HUES64 (cell line): ENCODE results near the gene ERBB4.
A peak's percentile ranks its signal among the peaks of the same experiment; 100 is the strongest.

Experiments used
- H3K27ac ChIP-seq: 2 replicates; pipeline ENCODE4 v1.7.0; 2013; ENCODE audit warnings: low read depth, low read length, inconsistent platforms
- H3K27me3 ChIP-seq: 2 replicates; pipeline ENCODE4 v1.6.1; 2013; ENCODE audit warnings: mild to moderate bottlenecking, low read length; ENCODE audit not compliant: insufficient read depth
- H3K36me3 ChIP-seq: 2 replicates; pipeline ENCODE4 v1.6.1; 2013; ENCODE audit warnings: mild to moderate bottlenecking, low read length; ENCODE audit not compliant: insufficient read depth
- H3K4me1 ChIP-seq: 2 replicates; pipeline ENCODE4 v1.6.1; 2013; ENCODE audit warnings: mild to moderate bottlenecking, low read length, moderate library complexity; ENCODE audit not compliant: insufficient read depth
- H3K4me3 ChIP-seq: 2 replicates; pipeline ENCODE4 v1.5.1; 2013; ENCODE audit warnings: mild to moderate bottlenecking, low read length, moderate library complexity
- H3K9ac ChIP-seq: 2 replicates; pipeline ENCODE4 v1.6.1; 2013; ENCODE audit warnings: mild to moderate bottlenecking, low read depth, low read length
- H3K9me3 ChIP-seq: 2 replicates; pipeline ENCODE4 v1.6.1; 2013; ENCODE audit warnings: low read depth, low read length; ENCODE audit not compliant: insufficient read depth
- WGBS: fragments of 150-250, 120-280 bp; methylation state at CpG from one replicate; pipeline ENCODE4 v1.1.7; 2013; ENCODE audit warnings: missing lambda C conversion rate; 5-methylcytosine and 5-hydroxymethylcytosine counted together

ERBB4 gene

GRCh38 chr2:211373203-211373602, 1165.4 kb downstream of the ERBB4 start:
- Histone ChIP-seq H3K4me1 (peaks cover 6% of the 10 kb centered on the region; the same call in 1 of the 2 replicates), H3K36me3 (no peaks in the 10 kb centered on the region), H3K27me3 (no peaks in the 10 kb centered on the region), H3K27ac (no peak overlapping the region), H3K4me3 (no peak overlapping the region), H3K9me3 (no peaks in the 10 kb centered on the region), H3K9ac (no peak overlapping the region)
- WGBS = 100% methylated on average over 2 of the region's 2 CpGs

- WGBS = 87% methylated on average over 2 of the region's 2 CpGs
- Histone ChIP-seq H3K4me1 (peaks cover 15% of the 10 kb centered on the region), H3K4me3 (no peak overlapping the region), H3K36me3 (no peaks in the 10 kb centered on the region), H3K9ac (no peak overlapping the region), H3K27ac (no peak overlapping the region), H3K27me3 (no peaks in the 10 kb centered on the region), H3K9me3 (no peaks in the 10 kb centered on the region)
Measured at GRCh38 chr2:211371465-211371864, 1167.1 kb downstream of the ERBB4 start.

GRCh38 chr2:211368467-211368866, 1170.1 kb downstream of the ERBB4 start:
- Histone ChIP-seq H3K9ac (no peak overlapping the region), H3K27ac (no peak overlapping the region), H3K4me1 (peaks cover 24% of the 10 kb centered on the region), H3K36me3 (no peaks in the 10 kb centered on the region), H3K4me3 (no peak overlapping the region), H3K9me3 (no peaks in the 10 kb centered on the region; the same call in 1 of the 2 replicates), H3K27me3 (no peaks in the 10 kb centered on the region)
- WGBS = 85% methylated on average over 1 of the region's 1 CpG

GRCh38 chr2:211367711-211368110, 1170.9 kb downstream of the ERBB4 start:
- Histone ChIP-seq H3K27ac (no peak overlapping the region), H3K4me1 (peaks cover 24% of the 10 kb centered on the region)
- 90% methylated on average over 3 of the region's 4 CpGs for WGBS

GRCh38 chr2:211367293-211367692, 1171.3 kb downstream of the ERBB4 start:
- H3K4me1 ChIP-seq = peaks cover 25% of the 10 kb centered on the region
- WGBS = 93% methylated on average over 4 of the region's 4 CpGs
- H3K36me3 ChIP-seq = no peaks in the 10 kb centered on the region
- H3K9me3 ChIP-seq = peaks cover 4% of the 10 kb centered on the region; the same call in 1 of the 2 replicates
- no peak overlapping the region for H3K9ac ChIP-seq
- no peak overlapping the region for H3K27ac ChIP-seq
- H3K4me3 ChIP-seq = no peak overlapping the region
- H3K27me3 ChIP-seq = no peaks in the 10 kb centered on the region

More at GRCh38 chr2:211367711-211368110, 1170.9 kb downstream of the ERBB4 start:
- no peaks in the 10 kb centered on the region for H3K27me3 ChIP-seq
- no peaks in the 10 kb centered on the region for H3K36me3 ChIP-seq
- H3K4me3 ChIP-seq = no peak overlapping the region
- H3K9me3 ChIP-seq = peaks cover 4% of the 10 kb centered on the region; the same call in 1 of the 2 replicates
- no peak overlapping the region for H3K9ac ChIP-seq

- H3K4me3 ChIP-seq = no peak overlapping the region
- H3K9me3 ChIP-seq = peaks cover 4% of the 10 kb centered on the region; the same call in 1 of the 2 replicates
- no peaks in the 10 kb centered on the region for H3K36me3 ChIP-seq
- no peak overlapping the region for H3K9ac ChIP-seq
- H3K4me1 ChIP-seq = peaks cover 48% of the 10 kb centered on the region
- H3K27ac ChIP-seq = no peak overlapping the region
- 70% methylated on average over 1 of the region's 1 CpG for WGBS
- H3K27me3 ChIP-seq = no peaks in the 10 kb centered on the region
Measured at GRCh38 chr2:211364911-211365310, 1173.7 kb downstream of the ERBB4 start.

- no peak overlapping the region for H3K9ac ChIP-seq
- H3K36me3 ChIP-seq = no peaks in the 10 kb centered on the region
- H3K27me3 ChIP-seq = no peaks in the 10 kb centered on the region
- WGBS = no CpG with 5 or more reads among the region's 1 CpG
- H3K27ac ChIP-seq = peak overlapping the region; percentile 65; the same call in 1 of the 2 replicates
- H3K9me3 ChIP-seq = peaks cover 4% of the 10 kb centered on the region; the same call in 1 of the 2 replicates
- peaks cover 51% of the 10 kb centered on the region for H3K4me1 ChIP-seq
- no peak overlapping the region; the same call in 1 of the 2 replicates for H3K4me3 ChIP-seq
Measured at GRCh38 chr2:211361383-211361782, 1177.2 kb downstream of the ERBB4 start.

GRCh38 chr2:211359347-211359746, 1179.3 kb downstream of the ERBB4 start:
- Histone ChIP-seq H3K9ac (no peak overlapping the region), H3K4me1 (peaks cover 40% of the 10 kb centered on the region), H3K9me3 (peaks cover 4% of the 10 kb centered on the region; the same call in 1 of the 2 replicates), H3K36me3 (no peaks in the 10 kb centered on the region), H3K4me3 (no peak overlapping the region), H3K27me3 (no peaks in the 10 kb centered on the region), H3K27ac (no peak overlapping the region; the same call in 1 of the 2 replicates)

GRCh38 chr2:211358504-211358903, 1180.1 kb downstream of the ERBB4 start:
- WGBS = 85% methylated on average over 3 of the region's 3 CpGs
- Histone ChIP-seq H3K27ac (no peak overlapping the region), H3K27me3 (no peaks in the 10 kb centered on the region), H3K9me3 (0 out of 2 replicates have a peak, but pooled peaks cover 4% of the 10 kb centered on the region), H3K4me1 (peaks cover 40% of the 10 kb centered on the region), H3K36me3 (no peaks in the 10 kb centered on the region), H3K4me3 (no peak overlapping the region), H3K9ac (no peak overlapping the region)

GRCh38 chr2:211354481-211354880, 1184.1 kb downstream of the ERBB4 start:
- 96% methylated on average over 1 of the region's 1 CpG for WGBS
- Histone ChIP-seq H3K27me3 (no peaks in the 10 kb centered on the region), H3K4me1 (peaks cover 12% of the 10 kb centered on the region), H3K9ac (no peak overlapping the region), H3K9me3 (no peaks in the 10 kb centered on the region), H3K36me3 (no peaks in the 10 kb centered on the region), H3K27ac (no peak overlapping the region), H3K4me3 (no peak overlapping the region)

- H3K9ac ChIP-seq = no peak overlapping the region
- no peak overlapping the region for H3K4me3 ChIP-seq
- no peak overlapping the region for H3K27ac ChIP-seq
- no peaks in the 10 kb centered on the region for H3K27me3 ChIP-seq
- 80% methylated on average over 3 of the region's 3 CpGs for WGBS
- peaks cover 5% of the 10 kb centered on the region for H3K9me3 ChIP-seq
- no peaks in the 10 kb centered on the region for H3K36me3 ChIP-seq
- H3K4me1 ChIP-seq = no peaks in the 10 kb centered on the region; the same call in 1 of the 2 replicates
Measured at GRCh38 chr2:211351987-211352386, 1186.6 kb downstream of the ERBB4 start.

- H3K4me1 ChIP-seq = peaks cover 15% of the 10 kb centered on the region
- H3K36me3 ChIP-seq = no peaks in the 10 kb centered on the region
- no peak overlapping the region for H3K4me3 ChIP-seq
- H3K27me3 ChIP-seq = no peaks in the 10 kb centered on the region
- H3K27ac ChIP-seq = no peak overlapping the region
- 88% methylated on average over 2 of the region's 2 CpGs for WGBS
- H3K9ac ChIP-seq = no peak overlapping the region
- peaks cover 10% of the 10 kb centered on the region for H3K9me3 ChIP-seq
Measured at GRCh38 chr2:211349031-211349430, 1189.6 kb downstream of the ERBB4 start.
